SH-SY5Y (cell line): ENCODE measurements around the gene JAKMIP1.

Experiments used
- GATA2 ChIP-seq: IDR thresholded peaks from 2 replicates; pipeline ENCODE4 v1.6.1; 2011; ENCODE audit warnings: mild to moderate bottlenecking, low read depth, low read length
- GATA3 ChIP-seq: IDR thresholded peaks from 2 replicates; pipeline ENCODE4 v1.6.1; 2011; ENCODE audit warnings: low read depth, mild to moderate bottlenecking, low read length, moderate library complexity

GRCh38 chr4:6049278-6049677 is 151.1 kb downstream of the JAKMIP1 start:
- TF ChIP-seq GATA2 = no peak
- no peak for TF ChIP-seq GATA3
